Naive thymus-derived CD8-positive, alpha-beta T cell (primary cell): ENCODE data around the gene NKX2-3. TPM values are rescaled to one million over a fixed set of nuclear protein-coding genes. Genes with fewer than 3 reads are reported as not detected.

ENCODE experiments used
- ATAC-seq, 2 donors: fragments of 150-1000 bp; cut with Tn5 transposase in 1 of 2; sonication (Bioruptor Pico), chemical (Tn5 transposase) in 1 of 2; 1 replicate in 1 of 2; 2 replicates in 1 of 2; pipeline ENCODE4 v1.10.0; 2021; ENCODE audit warnings: mild to moderate bottlenecking in 2 of 2, moderate library complexity in 2 of 2
- POLR2A ChIA-PET: fragments of 350-600 bp; sonication (Branson Sonifier 250); formaldehyde crosslinking; loops from one replicate; lab custom pipeline; 2021; ENCODE audit warnings: antibody characterized with exemption; lab: Charles Lee
- DNase-seq, 10 donors: peaks; one replicate each; pipeline versions ENCODE4 v3.0.0 to v3.0.0-alpha.2; 2020 to 2022
- H3K27ac Mint-ChIP-seq, 10 donors: one replicate each; pipeline ENCODE4 v1.8.0; 2020 to 2022; ENCODE audit warnings: mild to moderate bottlenecking in 10 of 10, mixed read lengths in 10 of 10, moderate library complexity in 4 of 10, inconsistent platforms in 1 of 10
- H3K27me3 Mint-ChIP-seq, 5 donors: one replicate each; pipeline ENCODE4 v1.8.0; 2021 to 2022; ENCODE audit warnings: mixed read lengths in 5 of 5
- H3K36me3 Mint-ChIP-seq, 3 donors: one replicate each; pipeline ENCODE4 v1.8.0; 2020 to 2022; ENCODE audit warnings: mixed read lengths in 3 of 3, mild to moderate bottlenecking in 2 of 3, inconsistent platforms in 1 of 3
- H3K4me1 Mint-ChIP-seq, 4 donors: one replicate each; pipeline ENCODE4 v1.8.0; 2021 to 2022; ENCODE audit warnings: mixed read lengths in 4 of 4
- H3K4me3 Mint-ChIP-seq, 10 donors: one replicate each; pipeline ENCODE4 v1.8.0; 2020 to 2022; ENCODE audit warnings: mild to moderate bottlenecking in 10 of 10, mixed read lengths in 10 of 10, moderate library complexity in 6 of 10, inconsistent platforms in 1 of 10
- H3K9me3 Mint-ChIP-seq, 9 donors: one replicate each; pipeline ENCODE4 v1.8.0; 2020 to 2022; ENCODE audit warnings: mixed read lengths in 9 of 9, mild to moderate bottlenecking in 3 of 9, inconsistent platforms in 1 of 9, moderate library complexity in 1 of 9
- polyA plus RNA-seq, 3 donors: library from polyadenylated mRNA; unstranded; fragments of 300-500 nt; fragmentation: Illumina TruSeq; gene quantifications; one replicate each; pipeline ENCODE4 v1.2.3, GENCODE V29; 2021
- total RNA-seq, 8 experiments: library from RNA in 2 of 8; stranded (reverse) in 2 of 8; gene quantifications; one replicate each; pipeline ENCODE4 v1.2.3 and lab custom pipeline; 2021 to 2026

The NKX2-3 gene
- total and polyA plus RNA-seq, 5 experiments from 2014 or later: not detected

- POLR2A ChIA-PET: no interaction called here
- ATAC-seq (no peak), DNase-seq (no peak)
- H3K9me3 Mint-ChIP-seq: no peaks in the 10 kb centered on the region
- no peak overlapping the region for H3K4me3 Mint-ChIP-seq
- no peaks in the 10 kb centered on the region for H3K4me1 Mint-ChIP-seq
- no peak overlapping the region for H3K27ac Mint-ChIP-seq
- peaks cover 0 to 9% (median 6%) of the 10 kb centered on the region in 5 donors for H3K27me3 Mint-ChIP-seq
- H3K36me3 Mint-ChIP-seq: no peaks in the 10 kb centered on the region
Measured at GRCh38 chr10:99579971-99580370, 47.2 kb downstream of the NKX2-3 start.

GRCh38 chr10:99582255-99582770 is 49.6 kb downstream of the NKX2-3 start:
- ATAC-seq: no peak
- H3K9me3 Mint-ChIP-seq: no peaks in the 10 kb centered on the region
- POLR2A ChIA-PET: no interaction called here
- no peak overlapping the region for H3K4me3 Mint-ChIP-seq
- no peak overlapping the region for H3K27ac Mint-ChIP-seq
- no peak for DNase-seq
- H3K27me3 Mint-ChIP-seq: peaks cover 0 to 9% (median 7%) of the 10 kb centered on the region in 5 donors
- no peaks in the 10 kb centered on the region for H3K4me1 Mint-ChIP-seq
- H3K36me3 Mint-ChIP-seq: no peaks in the 10 kb centered on the region

- DNase-seq (no peak), ATAC-seq (no peak)
- Mint-ChIP-seq H3K27ac (no peak overlapping the region), H3K4me3 (no peak overlapping the region), H3K9me3 (no peaks in the 10 kb centered on the region), H3K27me3 (peaks cover 0 to 9% (median 4%) of the 10 kb centered on the region in 5 donors), H3K4me1 (no peaks in the 10 kb centered on the region), H3K36me3 (no peaks in the 10 kb centered on the region)
- POLR2A ChIA-PET: no interaction called here
Measured at GRCh38 chr10:99583687-99584086, 50.9 kb downstream of the NKX2-3 start.

Other genes starting within 250 kb of the NKX2-3 start
- under 1 TPM; 0.49 to 0.55 TPM for gene CNNM1, start 203.6 kb upstream of the NKX2-3 start, total RNA-seq
- under 1 TPM in 1 of 3 donors, not detected in 2; 0.13 TPM for gene CNNM1, start 203.6 kb upstream of the NKX2-3 start, polyA plus RNA-seq
- gene GOT1, start 102.3 kb upstream of the NKX2-3 start, total RNA-seq: 10 to 100 TPM; 13.2 to 14.7 TPM
- gene GOT1, start 102.3 kb upstream of the NKX2-3 start, polyA plus RNA-seq: 10 to 100 TPM; 17.3 to 21.2 (median 17.8) TPM
- 10 to 100 TPM; 89.3 to 91.3 TPM for gene SLC25A28, start 87.5 kb downstream of the NKX2-3 start, total RNA-seq
- 10 to 100 TPM; 15.2 to 24.0 (median 17.4) TPM for gene SLC25A28, start 87.5 kb downstream of the NKX2-3 start, polyA plus RNA-seq
- gene ENTPD7, start 126.6 kb downstream of the NKX2-3 start, total RNA-seq: 1 to 10 TPM; 2.8 to 2.9 TPM
- under 1 TPM; 0.33 to 0.83 (median 0.82) TPM for gene ENTPD7, start 126.6 kb downstream of the NKX2-3 start, polyA plus RNA-seq
- gene COX15, start 199.2 kb downstream of the NKX2-3 start, total RNA-seq: 10 to 100 TPM; 34.2 to 39.4 TPM
- 10 to 100 TPM; 33.3 to 34.7 (median 33.8) TPM for gene COX15, start 199.2 kb downstream of the NKX2-3 start, polyA plus RNA-seq
- 10 to 100 TPM; 35.5 to 37.5 TPM for gene CUTC, start 199.3 kb downstream of the NKX2-3 start, total RNA-seq
- gene CUTC, start 199.3 kb downstream of the NKX2-3 start, polyA plus RNA-seq: 10 to 100 TPM; 61.2 to 69.1 (median 64.6) TPM
- 1 to 10 TPM; 5.5 to 6.8 TPM for gene ABCC2, start 249.7 kb downstream of the NKX2-3 start, total RNA-seq
- under 1 TPM; 0.50 to 0.86 (median 0.60) TPM for gene ABCC2, start 249.7 kb downstream of the NKX2-3 start, polyA plus RNA-seq